ENCODE measurements around the gene BCAR3.

The BCAR3 gene

GRCh38 chr1:93687542-93687941 is 5.9 kb upstream of the BCAR3 start:
- H3K4me1 Mint-ChIP-seq, result peaks cover 27% of the 10 kb centered on the region
- DNase-seq (ENCODE audit: low spot score in 2 of 2) (no peak), ATAC-seq (ENCODE audit: low read depth) (no peak)
- no peaks in the 10 kb centered on the region for H3K27me3 Mint-ChIP-seq
- H3K9me3 Mint-ChIP-seq, result no peaks in the 10 kb centered on the region
- H3K4me3 Mint-ChIP-seq, result no peak overlapping the region
- H3K36me3 Mint-ChIP-seq, result no peaks in the 10 kb centered on the region
- no peak overlapping the region for H3K27ac Mint-ChIP-seq

- no peak for DNase-seq (ENCODE audit: low spot score in 2 of 2)
- no peak for ATAC-seq (ENCODE audit: low read depth)
- Mint-ChIP-seq H3K27me3 (no peaks in the 10 kb centered on the region), H3K36me3 (no peaks in the 10 kb centered on the region), H3K4me3 (no peak overlapping the region), H3K27ac (no peak overlapping the region), H3K9me3 (no peaks in the 10 kb centered on the region), H3K4me1 (peaks cover 26% of the 10 kb centered on the region)
Observed at GRCh38 chr1:93686504-93687250, 5.0 kb upstream of the BCAR3 start.

GRCh38 chr1:93685918-93686317 is 4.3 kb upstream of the BCAR3 start:
- Mint-ChIP-seq H3K4me3 (peak overlapping the region; percentile 12), H3K27ac (no peak overlapping the region), H3K9me3 (no peaks in the 10 kb centered on the region), H3K36me3 (no peaks in the 10 kb centered on the region), H3K27me3 (no peaks in the 10 kb centered on the region), H3K4me1 (peaks cover 26% of the 10 kb centered on the region)
- ATAC-seq (ENCODE audit: low read depth) (peak; percentile 31), DNase-seq (ENCODE audit: low spot score in 2 of 2) (no peak)

- Mint-ChIP-seq H3K27ac (no peak overlapping the region), H3K27me3 (no peaks in the 10 kb centered on the region), H3K4me1 (peaks cover 30% of the 10 kb centered on the region), H3K9me3 (no peaks in the 10 kb centered on the region), H3K4me3 (no peak overlapping the region), H3K36me3 (no peaks in the 10 kb centered on the region)
- no peak for DNase-seq (ENCODE audit: low spot score in 2 of 2)
- no peak for ATAC-seq (ENCODE audit: low read depth)
Observed at GRCh38 chr1:93683234-93683633, 1.6 kb upstream of the BCAR3 start.

- H3K36me3 Mint-ChIP-seq, result peaks cover 2% of the 10 kb centered on the region
- no peak for DNase-seq (ENCODE audit: low spot score in 2 of 2)
Observed at GRCh38 chr1:93681989-93682412, 364 bp upstream of the BCAR3 start.

GRCh38 chr1:93680420-93681100 is 1.1 kb downstream of the BCAR3 start:
- peak overlapping the region; percentile 84 for H3K27ac Mint-ChIP-seq
- peak overlapping the region; percentile 99 for H3K4me3 Mint-ChIP-seq
- H3K27me3 Mint-ChIP-seq, result no peaks in the 10 kb centered on the region
- peaks cover 2% of the 10 kb centered on the region for H3K36me3 Mint-ChIP-seq
- peaks cover 36% of the 10 kb centered on the region for H3K4me1 Mint-ChIP-seq
- DNase-seq (ENCODE audit: low spot score in 2 of 2) (peak; percentile 66 to 76), ATAC-seq (ENCODE audit: low read depth) (peak; percentile 83)
- H3K9me3 Mint-ChIP-seq, result no peaks in the 10 kb centered on the region

More at GRCh38 chr1:93681989-93682412, 364 bp upstream of the BCAR3 start:
- H3K9me3 Mint-ChIP-seq, result no peaks in the 10 kb centered on the region
- H3K4me3 Mint-ChIP-seq, result peak overlapping the region; percentile 91
- H3K27ac Mint-ChIP-seq, result peak overlapping the region; percentile 80
- peaks cover 33% of the 10 kb centered on the region for H3K4me1 Mint-ChIP-seq
- ATAC-seq (ENCODE audit: low read depth), result no peak
- H3K27me3 Mint-ChIP-seq, result no peaks in the 10 kb centered on the region

- Mint-ChIP-seq H3K36me3 (peaks cover 2% of the 10 kb centered on the region), H3K9me3 (no peaks in the 10 kb centered on the region), H3K4me3 (peak overlapping the region; percentile 99), H3K27me3 (no peaks in the 10 kb centered on the region), H3K27ac (no peak overlapping the region), H3K4me1 (peaks cover 35% of the 10 kb centered on the region)
- no peak for DNase-seq (ENCODE audit: low spot score in 2 of 2)
- ATAC-seq (ENCODE audit: low read depth), result no peak
Observed at GRCh38 chr1:93680076-93680419, 1.6 kb downstream of the BCAR3 start.

- Mint-ChIP-seq H3K4me1 (peaks cover 35% of the 10 kb centered on the region), H3K27ac (no peak overlapping the region), H3K9me3 (no peaks in the 10 kb centered on the region), H3K4me3 (peak overlapping the region; percentile 5), H3K36me3 (peaks cover 2% of the 10 kb centered on the region), H3K27me3 (no peaks in the 10 kb centered on the region)
- DNase-seq (ENCODE audit: low spot score in 2 of 2) (no peak), ATAC-seq (ENCODE audit: low read depth) (no peak)
Observed at GRCh38 chr1:93679546-93679945, 2.1 kb downstream of the BCAR3 start.

GRCh38 chr1:93678946-93679480 is 2.6 kb downstream of the BCAR3 start:
- H3K4me3 Mint-ChIP-seq, result no peak overlapping the region
- DNase-seq (ENCODE audit: low spot score in 2 of 2) (no peak), ATAC-seq (ENCODE audit: low read depth) (no peak)
- no peaks in the 10 kb centered on the region for H3K9me3 Mint-ChIP-seq
- no peak overlapping the region for H3K27ac Mint-ChIP-seq
- peaks cover 33% of the 10 kb centered on the region for H3K4me1 Mint-ChIP-seq
- H3K27me3 Mint-ChIP-seq, result no peaks in the 10 kb centered on the region
- peaks cover 2% of the 10 kb centered on the region for H3K36me3 Mint-ChIP-seq

- no peak overlapping the region for H3K27ac Mint-ChIP-seq
- H3K9me3 Mint-ChIP-seq, result no peaks in the 10 kb centered on the region
- H3K36me3 Mint-ChIP-seq, result peaks cover 2% of the 10 kb centered on the region
- no peak for DNase-seq (ENCODE audit: low spot score in 2 of 2)
- no peaks in the 10 kb centered on the region for H3K27me3 Mint-ChIP-seq
- peaks cover 33% of the 10 kb centered on the region for H3K4me1 Mint-ChIP-seq
- H3K4me3 Mint-ChIP-seq, result no peak overlapping the region
- ATAC-seq (ENCODE audit: low read depth), result no peak
Observed at GRCh38 chr1:93678491-93678890, 3.1 kb downstream of the BCAR3 start.

- no peak overlapping the region for H3K4me3 Mint-ChIP-seq
- no peaks in the 10 kb centered on the region for H3K9me3 Mint-ChIP-seq
- H3K27ac Mint-ChIP-seq, result no peak overlapping the region
- H3K4me1 Mint-ChIP-seq, result peaks cover 30% of the 10 kb centered on the region
- H3K27me3 Mint-ChIP-seq, result no peaks in the 10 kb centered on the region
- ATAC-seq (ENCODE audit: low read depth) (no peak), DNase-seq (ENCODE audit: low spot score in 2 of 2) (no peak)
- peaks cover 4% of the 10 kb centered on the region for H3K36me3 Mint-ChIP-seq
Observed at GRCh38 chr1:93677729-93678128, 3.9 kb downstream of the BCAR3 start.

GRCh38 chr1:93676427-93676826 is 5.2 kb downstream of the BCAR3 start:
- H3K27me3 Mint-ChIP-seq, result no peaks in the 10 kb centered on the region
- no peaks in the 10 kb centered on the region for H3K9me3 Mint-ChIP-seq
- no peak overlapping the region for H3K4me3 Mint-ChIP-seq
- ATAC-seq (ENCODE audit: low read depth), result no peak
- no peak overlapping the region for H3K27ac Mint-ChIP-seq
- DNase-seq (ENCODE audit: low spot score in 2 of 2), result no peak
- H3K4me1 Mint-ChIP-seq, result peaks cover 26% of the 10 kb centered on the region
- H3K36me3 Mint-ChIP-seq, result peaks cover 4% of the 10 kb centered on the region

- Mint-ChIP-seq H3K36me3 (peaks cover 4% of the 10 kb centered on the region), H3K4me1 (peaks cover 26% of the 10 kb centered on the region), H3K9me3 (no peaks in the 10 kb centered on the region), H3K27ac (no peak overlapping the region), H3K27me3 (no peaks in the 10 kb centered on the region), H3K4me3 (no peak overlapping the region)
- ATAC-seq (ENCODE audit: low read depth) (no peak), DNase-seq (ENCODE audit: low spot score in 2 of 2) (no peak)
Observed at GRCh38 chr1:93675931-93676330, 5.7 kb downstream of the BCAR3 start.

GRCh38 chr1:93675271-93675670 is 6.4 kb downstream of the BCAR3 start:
- ATAC-seq (ENCODE audit: low read depth) (no peak), DNase-seq (ENCODE audit: low spot score in 2 of 2) (no peak)
- no peaks in the 10 kb centered on the region for H3K27me3 Mint-ChIP-seq
- peaks cover 4% of the 10 kb centered on the region for H3K36me3 Mint-ChIP-seq
- H3K27ac Mint-ChIP-seq, result peak overlapping the region; percentile 16
- H3K9me3 Mint-ChIP-seq, result no peaks in the 10 kb centered on the region
- H3K4me1 Mint-ChIP-seq, result peaks cover 21% of the 10 kb centered on the region
- no peak overlapping the region for H3K4me3 Mint-ChIP-seq
